T-helper 2 cell treated with Interferon-gamma antibody and Interleukin-4, amounts not matched to agents 5 μg/mL and 100 μg/mL, for 36 hours (primary cell): Measurements from ENCODE around the gene PDCD2.
"Not testable (repeated sequence)": the region's sequence is repeated elsewhere in the genome, so short reads cannot be mapped to it uniquely, and the experiment has no call there.

Source experiments
- DNase-seq: peaks from one replicate; pipeline ENCODE4 v3.0.0; 2021; ENCODE audit warnings: low spot score
- H3K27ac Mint-ChIP-seq: one replicate; pipeline ENCODE4 v1.8.0; 2021; ENCODE audit warnings: mild to moderate bottlenecking, mixed read lengths
- H3K27me3 Mint-ChIP-seq: one replicate; pipeline ENCODE4 v1.8.0; 2021; ENCODE audit warnings: low read depth, mixed read lengths
- H3K36me3 Mint-ChIP-seq: one replicate; pipeline ENCODE4 v1.8.0; 2021; ENCODE audit warnings: low read depth, mixed read lengths
- H3K4me1 Mint-ChIP-seq: one replicate; pipeline ENCODE4 v1.8.0; 2021; ENCODE audit warnings: low read depth, mixed read lengths
- H3K4me3 Mint-ChIP-seq: one replicate; pipeline ENCODE4 v1.8.0; 2022; ENCODE audit warnings: mild to moderate bottlenecking, moderate library complexity, mixed read lengths
- H3K9me3 Mint-ChIP-seq: one replicate; pipeline ENCODE4 v1.8.0; 2021; ENCODE audit warnings: mixed read lengths

Gene PDCD2

GRCh38 chr6:170584181-170584953, at the start of gene PDCD2:
Gene PDCD2 (minus strand): TSS chr6:170584637. CDS start chr6:170584581, 56 bp downstream.
- Mint-ChIP-seq H3K27me3 (no peaks in the 10 kb centered on the region), H3K27ac (peak within 1 kb of the TSS; percentile 94), H3K4me3 (peak within 1 kb of the TSS; percentile 100), H3K36me3 (peaks cover 41% of the 10 kb centered on the region), H3K9me3 (no peaks in the 10 kb centered on the region), H3K4me1 (peaks cover 20% of the 10 kb centered on the region)
- peak; percentile 93 for DNase-seq

- H3K4me1 Mint-ChIP-seq, H3K27ac Mint-ChIP-seq, H3K4me3 Mint-ChIP-seq, H3K36me3 Mint-ChIP-seq, H3K27me3 Mint-ChIP-seq, DNase-seq, H3K9me3 Mint-ChIP-seq: not testable (repeated sequence)
Observed at GRCh38 chr6:170616020-170616554, 31.6 kb upstream of the PDCD2 start.

- not testable (repeated sequence) for H3K27ac Mint-ChIP-seq, H3K4me1 Mint-ChIP-seq, H3K9me3 Mint-ChIP-seq, DNase-seq, H3K36me3 Mint-ChIP-seq
- Mint-ChIP-seq H3K27me3 (peaks cover 29% of the 10 kb centered on the region), H3K4me3 (peak overlapping the region; percentile 60)
Observed at GRCh38 chr6:170612256-170612804, 27.9 kb upstream of the PDCD2 start.

- not testable (repeated sequence) for DNase-seq, H3K4me3 Mint-ChIP-seq, H3K27ac Mint-ChIP-seq, H3K36me3 Mint-ChIP-seq, H3K9me3 Mint-ChIP-seq, H3K4me1 Mint-ChIP-seq
- H3K27me3 Mint-ChIP-seq = peaks cover 54% of the 10 kb centered on the region
Observed at GRCh38 chr6:170609225-170609624, 24.8 kb upstream of the PDCD2 start.

GRCh38 chr6:170605574-170606259, 21.3 kb upstream of the PDCD2 start:
- H3K27me3 Mint-ChIP-seq = peaks cover 59% of the 10 kb centered on the region
- no peaks in the 10 kb centered on the region for H3K4me1 Mint-ChIP-seq

GRCh38 chr6:170597278-170597677, 12.8 kb upstream of the PDCD2 start:
- no peak overlapping the region for H3K4me3 Mint-ChIP-seq
- DNase-seq = no peak
- H3K4me1 Mint-ChIP-seq = no peaks in the 10 kb centered on the region
- peaks cover 22% of the 10 kb centered on the region for H3K27me3 Mint-ChIP-seq
- peaks cover 8% of the 10 kb centered on the region for H3K9me3 Mint-ChIP-seq
- no peak overlapping the region for H3K27ac Mint-ChIP-seq
- H3K36me3 Mint-ChIP-seq = no peaks in the 10 kb centered on the region

More at GRCh38 chr6:170605574-170606259, 21.3 kb upstream of the PDCD2 start:
- Mint-ChIP-seq H3K36me3 (no peaks in the 10 kb centered on the region), H3K9me3 (no peaks in the 10 kb centered on the region), H3K27ac (no peak overlapping the region), H3K4me3 (no peak overlapping the region)
- no peak for DNase-seq

GRCh38 chr6:170596426-170596825, 12.0 kb upstream of the PDCD2 start:
- Mint-ChIP-seq H3K27ac (no peak overlapping the region), H3K27me3 (peaks cover 23% of the 10 kb centered on the region), H3K4me3 (no peak overlapping the region), H3K36me3 (no peaks in the 10 kb centered on the region), H3K4me1 (no peaks in the 10 kb centered on the region), H3K9me3 (peaks cover 16% of the 10 kb centered on the region)
- DNase-seq = no peak

GRCh38 chr6:170590725-170591124, 6.3 kb upstream of the PDCD2 start:
- DNase-seq = no peak
- Mint-ChIP-seq H3K4me3 (no peak overlapping the region), H3K27me3 (peaks cover 9% of the 10 kb centered on the region), H3K9me3 (peaks cover 34% of the 10 kb centered on the region), H3K4me1 (no peaks in the 10 kb centered on the region), H3K27ac (no peak overlapping the region), H3K36me3 (peaks cover 2% of the 10 kb centered on the region)

GRCh38 chr6:170584954-170585498, 589 bp upstream of the PDCD2 start:
- peaks cover 2% of the 10 kb centered on the region for H3K27me3 Mint-ChIP-seq
- DNase-seq = no peak
- peak overlapping the region; percentile 100 for H3K4me3 Mint-ChIP-seq
- H3K27ac Mint-ChIP-seq = peak overlapping the region; percentile 94
- peaks cover 5% of the 10 kb centered on the region for H3K9me3 Mint-ChIP-seq
- peaks cover 36% of the 10 kb centered on the region for H3K36me3 Mint-ChIP-seq
- H3K4me1 Mint-ChIP-seq = peaks cover 20% of the 10 kb centered on the region

GRCh38 chr6:170583756-170584180, 669 bp downstream of the PDCD2 start:
- Mint-ChIP-seq H3K4me1 (peaks cover 20% of the 10 kb centered on the region), H3K36me3 (peaks cover 47% of the 10 kb centered on the region), H3K27me3 (no peaks in the 10 kb centered on the region), H3K27ac (peak overlapping the region; percentile 92), H3K4me3 (peak overlapping the region; percentile 93), H3K9me3 (no peaks in the 10 kb centered on the region)
- no peak for DNase-seq

GRCh38 chr6:170578909-170579308, 5.5 kb downstream of the PDCD2 start:
- Mint-ChIP-seq H3K36me3 (peaks cover 65% of the 10 kb centered on the region), H3K4me3 (no peak overlapping the region), H3K9me3 (no peaks in the 10 kb centered on the region), H3K27ac (no peak overlapping the region), H3K27me3 (no peaks in the 10 kb centered on the region), H3K4me1 (peaks cover 14% of the 10 kb centered on the region)
- no peak for DNase-seq

GRCh38 chr6:170575250-170575649, 9.2 kb downstream of the PDCD2 start:
- no peaks in the 10 kb centered on the region for H3K4me1 Mint-ChIP-seq
- H3K4me3 Mint-ChIP-seq = no peak overlapping the region
- H3K27ac Mint-ChIP-seq = no peak overlapping the region
- H3K27me3 Mint-ChIP-seq = no peaks in the 10 kb centered on the region
- no peaks in the 10 kb centered on the region for H3K9me3 Mint-ChIP-seq
- peaks cover 57% of the 10 kb centered on the region for H3K36me3 Mint-ChIP-seq
- no peak for DNase-seq

- H3K36me3 Mint-ChIP-seq = peaks cover 57% of the 10 kb centered on the region
- no peak for DNase-seq
- H3K4me1 Mint-ChIP-seq = no peaks in the 10 kb centered on the region
- no peaks in the 10 kb centered on the region for H3K9me3 Mint-ChIP-seq
- H3K27me3 Mint-ChIP-seq = no peaks in the 10 kb centered on the region
- no peak overlapping the region for H3K4me3 Mint-ChIP-seq
- H3K27ac Mint-ChIP-seq = no peak overlapping the region
Observed at GRCh38 chr6:170572704-170573466, 11.6 kb downstream of the PDCD2 start.
